HG02973 (cell line): ENCODE data around the gene COA7.

Source experiments
- ATAC-seq: cut with Tn5 transposase; IDR thresholded peaks from one replicate; pipeline ENCODE4 v1.9.1; 2021; ENCODE audit warnings: moderate library complexity; ENCODE audit not compliant: unreplicated experiment

COA7 gene

DNA sequence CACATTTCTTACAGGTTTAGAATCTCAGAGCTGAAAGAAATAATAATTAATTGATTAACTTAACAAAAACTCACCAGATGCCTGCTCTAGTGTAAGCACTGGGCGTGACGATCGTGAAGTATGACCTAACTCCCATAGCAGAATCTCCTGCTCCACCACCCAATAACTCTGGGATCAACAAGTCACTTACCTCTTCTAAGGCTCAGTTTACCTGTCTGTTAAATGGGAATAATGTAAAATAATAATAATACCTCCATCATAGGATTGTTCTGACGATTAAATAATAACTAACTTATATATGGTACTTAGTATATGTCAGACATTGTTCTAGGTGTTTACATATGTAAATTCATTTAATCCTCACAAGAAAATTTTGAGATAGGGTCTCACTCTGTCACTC is 24.6 kb downstream of the COA7 start:
- no peak for ATAC-seq

DNA sequence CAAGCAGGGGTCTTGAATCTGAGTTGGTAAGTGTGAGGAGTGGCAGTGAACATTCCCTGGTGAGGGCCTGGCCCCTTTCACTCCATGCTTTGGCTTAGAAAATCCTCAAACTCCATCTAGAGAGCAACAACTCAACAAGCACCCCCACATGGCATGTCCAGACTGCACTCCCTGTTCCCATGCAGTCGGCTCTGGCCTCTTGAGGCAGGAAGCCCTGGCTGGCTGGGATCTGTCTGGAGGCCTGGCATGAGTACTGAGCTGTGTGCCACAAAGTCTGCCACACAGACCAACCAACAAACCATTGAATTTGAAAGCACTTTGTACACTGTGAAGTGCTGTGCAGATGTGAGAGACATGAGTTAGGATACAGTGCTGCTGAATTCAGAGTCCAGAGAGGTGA is 25.2 kb downstream of the COA7 start:
- no peak for ATAC-seq

DNA sequence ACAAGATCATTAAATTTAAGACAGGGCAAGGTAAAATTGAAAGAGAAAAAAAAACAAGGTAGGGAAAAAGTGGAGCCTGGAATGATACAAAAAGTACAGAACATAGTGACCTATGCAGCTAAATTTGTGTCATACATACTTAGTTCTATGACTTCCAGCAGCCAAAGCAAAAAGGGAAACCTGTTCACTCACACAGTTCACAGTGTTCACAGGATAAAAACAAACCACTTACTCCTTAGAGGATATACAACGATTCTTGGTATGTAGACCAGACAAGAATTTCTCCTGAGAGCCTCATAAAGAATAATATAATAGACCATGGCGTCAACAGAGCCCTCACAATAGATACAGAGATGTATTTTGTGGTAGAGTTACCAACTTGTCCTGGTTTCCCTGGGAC is 27.5 kb downstream of the COA7 start:
- no peak for ATAC-seq

DNA sequence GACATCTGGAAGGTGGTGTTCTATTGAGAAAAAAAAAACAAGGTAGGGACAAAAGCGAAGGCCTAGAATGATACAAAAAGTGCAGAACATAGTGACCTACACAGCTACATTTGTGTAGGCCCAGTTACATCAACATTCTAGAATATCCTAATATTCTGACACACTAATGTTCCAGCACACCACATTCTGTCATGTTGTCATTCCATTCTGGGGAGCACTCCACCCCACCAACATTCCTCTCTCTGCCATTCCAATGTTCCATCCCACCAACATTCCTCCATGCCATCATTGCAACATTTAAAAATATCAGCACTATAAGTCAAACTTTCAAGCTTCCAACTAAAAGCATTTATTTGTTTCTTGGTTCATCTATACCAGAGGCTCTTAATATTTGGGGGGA is 28.5 kb downstream of the COA7 start:
- ATAC-seq = no peak

DNA sequence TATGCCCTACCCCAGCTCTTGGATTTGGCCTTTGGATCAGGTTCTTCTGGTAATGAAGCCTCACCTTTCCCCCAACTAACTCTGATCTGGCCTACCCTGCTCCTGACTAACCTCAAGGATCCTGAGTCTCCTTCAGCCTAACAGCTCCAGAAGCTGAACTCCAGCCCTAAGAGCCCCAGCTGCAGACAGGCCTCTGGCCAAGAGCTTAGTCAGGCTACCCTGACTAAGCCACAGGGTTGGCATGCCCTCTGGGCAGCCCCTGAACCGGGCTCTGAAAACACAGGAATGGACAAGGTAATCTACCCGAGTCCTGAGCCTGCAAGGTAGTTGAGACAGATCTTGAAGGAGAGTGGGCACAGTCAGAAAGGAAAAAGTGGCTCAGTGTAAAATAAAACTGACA is 29.4 kb downstream of the COA7 start:
- no peak for ATAC-seq

DNA sequence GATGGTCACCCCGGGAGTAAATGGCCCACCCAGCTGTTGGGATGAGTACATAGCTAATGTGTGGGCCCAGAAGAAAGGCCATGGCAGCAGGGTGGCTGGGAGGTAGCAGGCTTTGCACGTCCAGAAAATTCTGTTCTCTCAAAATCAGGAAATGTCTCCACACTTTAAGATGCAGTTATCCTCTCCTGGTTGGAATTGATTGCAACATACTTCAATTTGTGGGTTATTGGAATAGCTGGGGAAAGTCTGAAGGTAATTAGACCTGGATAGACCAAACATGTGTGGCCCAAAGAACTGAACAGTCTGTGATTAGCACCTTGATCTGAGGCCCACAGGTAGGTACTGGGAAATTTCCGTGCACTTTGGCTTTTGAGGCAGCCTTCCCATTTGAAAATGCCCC is 30.2 kb downstream of the COA7 start:
- no peak for ATAC-seq

DNA sequence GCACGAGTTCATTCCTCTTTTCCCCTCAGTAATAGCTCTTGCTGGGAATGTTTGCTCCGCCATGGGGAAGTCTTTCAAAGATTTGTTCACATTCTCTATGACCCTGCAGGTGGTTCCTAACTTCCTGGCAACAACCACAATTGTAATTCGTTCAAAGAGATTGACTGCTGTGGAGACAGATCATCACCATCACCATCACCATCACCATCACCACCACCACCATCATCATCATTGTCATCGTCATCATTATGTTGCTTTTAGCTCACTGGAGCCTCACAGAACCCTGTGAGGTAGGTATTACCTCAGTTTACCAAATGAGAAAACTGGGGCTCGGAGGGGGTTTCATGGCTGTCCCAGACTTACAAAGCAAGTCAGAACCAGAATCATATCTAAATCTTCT is 30.9 kb downstream of the COA7 start:
- no peak for ATAC-seq

DNA sequence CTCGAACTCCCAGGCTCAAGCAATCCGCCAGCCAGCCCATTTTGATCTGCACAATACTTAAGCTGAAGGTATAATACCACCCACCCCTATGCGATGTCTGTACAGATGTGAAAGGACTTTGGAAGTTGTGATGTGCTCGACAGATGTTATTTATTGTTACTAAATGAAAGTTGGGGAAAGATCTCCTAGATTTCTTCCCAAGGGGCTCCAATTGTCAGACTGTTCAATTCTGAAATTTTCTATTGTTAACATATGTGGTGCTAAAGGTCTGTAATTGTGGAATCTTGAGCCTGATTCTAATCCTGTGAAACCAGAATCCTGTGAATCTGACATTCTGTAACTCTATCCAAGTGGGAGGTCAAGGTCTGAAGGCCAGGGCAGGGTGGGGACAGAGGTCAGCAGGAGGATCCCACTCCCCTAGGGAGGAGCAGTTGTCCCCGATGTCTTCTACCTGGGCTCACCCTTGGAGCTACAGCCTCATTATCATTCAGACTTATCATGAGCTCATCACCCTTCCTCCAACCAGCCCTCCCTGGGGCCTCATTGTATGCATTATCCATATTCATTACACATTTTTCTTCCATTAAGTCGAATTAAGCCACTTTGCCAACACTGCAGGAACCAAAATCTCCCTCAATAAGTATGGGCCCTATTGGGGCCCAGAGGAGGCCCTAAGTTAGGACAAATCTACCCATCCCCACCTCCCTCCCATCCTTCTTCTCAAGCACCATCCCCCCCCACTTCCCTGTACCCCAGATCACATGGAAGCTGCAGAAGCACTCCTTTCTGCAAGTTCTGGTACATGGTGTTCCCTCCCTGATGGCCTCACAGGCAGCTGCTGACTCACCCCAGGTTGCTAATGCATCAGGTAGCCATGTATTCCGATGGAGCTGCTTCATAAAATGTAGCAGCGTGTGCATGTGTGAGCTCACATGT is 32.9 kb downstream of the COA7 start:
- ATAC-seq = no peak

DNA sequence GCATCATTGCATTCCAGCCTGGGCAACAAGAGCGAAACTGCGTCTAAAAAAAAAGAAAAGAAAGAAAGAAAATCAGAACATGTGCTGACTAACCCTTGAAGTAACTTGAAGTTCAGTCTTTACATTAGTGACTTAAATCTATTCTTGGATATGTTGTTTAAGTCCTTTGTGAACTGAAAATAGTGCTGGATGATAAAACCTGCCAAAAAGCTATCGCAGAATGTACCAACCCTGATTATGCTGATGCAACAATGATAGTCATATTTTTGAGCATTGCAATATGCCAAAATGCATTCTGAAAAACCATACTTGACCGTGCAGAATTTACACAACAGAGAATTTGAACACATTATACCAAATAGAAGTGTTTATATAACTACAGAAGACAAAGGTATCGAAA is 34.4 kb downstream of the COA7 start:
- ATAC-seq = no peak

DNA sequence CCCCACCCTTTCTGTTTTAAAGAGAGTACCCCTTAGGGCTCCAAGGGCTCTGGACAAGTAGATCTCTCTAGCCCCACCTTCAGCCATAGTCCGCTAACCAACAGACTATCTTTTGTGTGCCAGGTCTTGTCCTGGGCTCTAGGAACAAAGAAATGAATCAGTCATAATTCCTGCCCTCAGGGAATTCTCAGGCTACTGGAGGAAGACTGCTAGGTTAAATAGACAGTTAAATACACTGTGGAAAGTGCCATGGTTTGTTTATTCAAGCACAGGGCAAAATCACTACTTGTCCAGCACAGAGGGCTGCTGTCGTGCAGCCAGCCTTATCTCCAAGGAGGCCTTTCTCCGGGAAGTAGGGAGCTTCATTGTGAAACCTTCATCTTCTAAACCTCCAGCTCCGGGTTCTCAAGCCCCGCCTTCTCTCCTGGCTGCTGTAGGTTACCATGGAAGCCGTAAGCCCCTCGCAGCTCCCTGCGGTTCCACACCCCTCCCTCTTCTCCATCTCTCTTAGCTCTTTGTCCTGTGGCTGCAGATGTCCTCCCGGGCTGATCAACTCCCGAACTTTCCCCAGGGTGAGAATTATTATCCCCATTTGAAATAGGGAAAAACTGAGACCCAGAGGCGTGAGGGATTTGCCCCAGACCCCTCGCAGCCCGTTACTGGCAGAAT is 35.4 kb downstream of the COA7 start:
- ATAC-seq = no peak

DNA sequence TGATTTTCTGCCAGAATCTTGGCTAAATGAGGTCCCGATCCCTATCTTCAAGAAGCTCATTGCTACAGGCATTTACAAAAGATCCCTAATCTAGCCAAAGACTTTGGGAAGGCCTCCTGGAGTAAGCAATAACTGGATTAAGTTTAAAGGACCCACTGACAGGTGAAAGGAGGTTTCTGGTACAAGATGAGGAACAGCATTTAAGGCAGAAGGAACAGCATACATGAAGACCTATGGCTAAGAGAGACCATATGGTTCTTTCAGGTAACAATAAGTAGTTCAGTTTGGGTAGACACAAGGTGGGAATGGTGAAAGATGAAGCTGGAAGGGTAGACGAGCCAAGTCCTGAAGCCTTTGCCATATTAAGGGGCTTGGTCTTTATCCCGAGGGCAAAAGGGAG is 37.3 kb downstream of the COA7 start:
- no peak for ATAC-seq

DNA sequence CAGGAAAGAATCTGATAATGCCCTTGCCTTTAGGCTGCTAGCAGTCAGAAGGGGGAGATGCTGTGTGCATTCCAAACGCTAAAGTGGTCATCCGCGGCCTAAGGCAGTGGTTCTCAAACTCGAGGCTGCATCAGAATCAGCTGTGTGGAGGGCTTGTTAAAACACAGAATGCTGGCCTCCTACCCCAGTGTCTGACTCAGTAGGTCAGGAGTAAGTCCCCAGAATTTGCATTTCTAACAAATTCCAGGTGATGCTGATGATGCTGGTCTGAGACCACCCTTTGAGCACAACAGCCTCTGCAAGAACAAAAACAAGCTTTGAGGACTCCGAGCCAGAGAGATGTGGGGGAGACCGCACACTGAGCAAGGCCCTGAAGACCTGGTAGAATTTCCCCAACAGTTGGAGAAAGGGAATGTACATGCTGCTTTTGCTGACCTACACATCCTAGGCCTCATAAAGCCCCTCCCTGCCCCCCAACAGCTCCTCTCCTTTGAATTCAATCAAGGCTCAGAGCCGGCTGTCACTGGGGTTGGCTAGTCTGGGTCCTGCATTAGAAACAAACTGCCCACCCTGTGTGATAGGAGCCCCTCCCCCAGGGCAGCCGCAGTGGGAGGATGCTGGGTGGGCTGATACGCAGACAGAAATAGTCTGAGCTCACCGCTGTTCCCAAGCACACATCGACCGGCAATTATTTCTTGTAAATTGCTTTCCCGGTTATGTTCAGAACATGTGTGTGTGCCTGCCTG is 38.1 kb downstream of the COA7 start:
- no peak for ATAC-seq

DNA sequence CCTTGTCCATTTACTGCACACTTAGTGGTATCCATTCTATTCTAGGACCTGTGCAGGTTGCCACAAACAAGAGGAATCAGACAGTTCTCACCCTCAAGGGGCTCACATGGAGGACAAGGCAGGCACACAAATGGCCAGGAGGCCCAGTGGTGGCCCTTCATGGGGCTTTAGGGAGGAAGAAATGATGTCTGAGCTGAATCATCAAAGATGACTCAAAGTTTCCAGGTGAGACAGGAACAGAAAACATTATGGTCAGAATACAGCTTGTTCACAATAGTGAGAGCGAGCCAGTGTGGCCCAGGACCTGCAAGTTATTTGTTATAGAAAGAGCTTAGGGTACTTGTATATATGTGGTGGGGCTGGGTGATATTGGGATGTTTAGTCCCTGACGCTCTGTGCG is 38.8 kb downstream of the COA7 start:
- ATAC-seq = no peak

DNA sequence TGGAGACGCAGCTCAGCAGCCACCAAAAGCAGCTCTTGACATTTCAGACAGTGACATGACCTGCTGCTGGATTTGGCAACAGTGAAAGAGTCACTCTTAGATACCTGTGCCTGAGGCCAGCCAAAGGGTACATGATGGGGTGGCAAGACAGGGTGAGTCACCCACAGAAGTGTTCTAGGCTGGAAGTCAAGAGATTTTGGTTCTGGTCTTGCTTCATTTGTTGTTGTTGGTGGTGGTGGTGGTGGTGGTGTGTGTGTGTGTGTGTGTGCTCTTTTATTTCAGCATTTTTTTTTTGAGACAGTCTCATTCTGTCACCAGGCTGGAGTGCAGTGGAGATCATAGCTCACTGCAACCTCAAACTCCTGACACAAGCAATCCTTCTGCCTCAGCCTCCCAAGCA is 39.4 kb downstream of the COA7 start:
- no peak for ATAC-seq

DNA sequence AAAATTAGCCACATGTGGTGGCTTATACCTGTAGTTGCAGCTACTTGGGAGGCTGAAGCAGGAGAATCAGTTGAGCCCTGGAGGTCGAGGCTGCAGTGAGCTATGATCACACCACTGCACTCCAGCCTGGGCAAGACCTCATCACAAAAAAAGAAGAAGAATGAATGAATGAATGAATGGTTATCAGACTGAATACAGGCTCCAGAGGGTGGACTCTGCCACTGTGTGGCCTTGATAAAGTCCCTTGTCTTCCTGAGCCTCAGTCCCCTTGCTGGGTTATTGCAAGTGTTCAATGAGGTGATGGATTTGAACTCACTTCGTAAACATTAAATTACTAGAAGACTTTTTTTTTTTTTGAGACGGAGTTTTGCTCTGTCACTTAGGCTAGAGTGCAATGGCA is 40.4 kb downstream of the COA7 start:
- no peak for ATAC-seq

DNA sequence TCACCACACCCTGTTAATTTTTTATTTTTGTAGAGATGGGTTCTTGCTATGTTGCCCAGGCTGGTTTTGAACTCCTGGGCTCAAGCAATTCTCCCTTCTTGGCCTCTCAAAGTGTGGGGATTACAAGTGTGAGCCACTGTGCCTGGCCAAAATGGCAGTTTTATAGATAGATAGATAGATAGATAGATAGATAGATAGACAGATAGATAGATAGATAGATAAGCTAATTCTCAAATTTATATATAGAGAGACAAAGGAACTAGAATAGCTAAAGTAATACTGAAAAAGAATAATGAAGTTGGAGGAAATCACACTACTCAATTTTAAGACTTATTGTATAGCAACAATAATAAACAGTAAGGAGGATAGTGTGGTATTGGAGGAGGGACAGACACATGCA is 44.1 kb downstream of the COA7 start:
- ATAC-seq = no peak

DNA sequence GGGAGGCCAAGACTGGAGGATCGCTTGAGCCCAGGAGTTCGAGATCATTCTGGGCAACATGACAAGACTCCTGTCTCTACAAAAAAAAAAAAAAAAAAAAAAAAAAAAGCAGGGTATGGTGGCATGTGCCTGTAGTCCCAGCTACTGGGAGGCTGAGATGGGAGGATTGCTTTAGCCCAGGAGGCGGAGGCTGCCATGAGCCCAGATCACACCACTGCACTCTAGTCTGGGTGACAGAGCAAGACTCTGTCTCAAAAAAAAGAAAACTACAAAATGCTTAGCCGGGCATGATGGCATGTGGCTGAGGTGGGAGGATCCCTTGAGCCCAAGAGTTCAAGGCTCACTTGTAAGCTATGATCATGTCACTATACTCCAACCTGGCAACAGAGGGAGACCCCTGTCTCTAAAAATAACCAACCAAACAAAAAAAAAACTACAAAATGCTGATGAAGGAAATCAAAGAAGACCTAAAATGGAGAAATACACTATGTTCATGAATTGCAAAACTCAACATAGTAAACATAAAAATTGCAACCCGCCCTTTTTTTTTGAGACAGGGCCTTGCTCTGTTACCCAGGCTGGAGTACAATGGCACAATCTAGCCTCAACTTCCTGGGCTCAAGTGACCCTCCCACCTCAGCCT is 44.8 kb downstream of the COA7 start:
- no peak for ATAC-seq

DNA sequence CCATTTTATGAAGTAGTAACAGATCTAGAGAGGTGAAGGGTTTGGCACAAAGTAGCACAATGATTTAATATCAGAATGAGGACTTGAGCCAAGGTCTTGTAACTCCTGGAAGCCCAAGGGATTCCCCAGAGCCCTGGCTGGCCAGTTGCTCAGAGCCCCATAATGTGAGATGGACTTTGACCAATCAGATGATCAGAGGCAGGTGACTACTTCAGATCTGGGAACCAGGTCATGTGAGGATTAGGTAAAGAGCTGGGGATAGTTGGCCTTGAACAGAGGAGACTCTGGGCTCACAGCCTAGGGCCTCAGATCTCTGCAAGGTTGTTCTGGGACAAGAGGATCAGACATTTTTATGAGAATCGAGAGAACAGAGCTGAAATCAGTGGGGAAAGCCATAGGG is 46.2 kb downstream of the COA7 start:
- ATAC-seq = no peak

DNA sequence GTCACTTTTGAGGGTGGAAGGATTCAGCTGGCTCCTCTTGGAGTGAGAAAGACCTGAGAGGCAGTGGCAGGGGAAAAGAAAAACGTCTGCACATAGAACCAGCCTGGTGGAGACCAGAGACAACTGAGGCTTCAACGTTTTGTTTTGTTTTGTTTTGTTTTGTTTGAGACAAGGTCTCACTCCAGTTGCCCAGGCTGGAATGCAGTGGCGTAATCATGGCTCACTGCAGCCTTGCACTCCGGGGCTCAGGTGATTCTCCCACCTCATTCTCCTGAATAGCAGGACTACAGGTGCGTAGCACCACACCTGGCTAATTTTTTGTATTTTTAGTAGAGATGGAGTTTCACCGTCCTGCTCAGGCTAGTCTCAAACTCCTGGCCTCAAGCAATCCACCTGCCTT is 52.9 kb downstream of the COA7 start:
- ATAC-seq = no peak

DNA sequence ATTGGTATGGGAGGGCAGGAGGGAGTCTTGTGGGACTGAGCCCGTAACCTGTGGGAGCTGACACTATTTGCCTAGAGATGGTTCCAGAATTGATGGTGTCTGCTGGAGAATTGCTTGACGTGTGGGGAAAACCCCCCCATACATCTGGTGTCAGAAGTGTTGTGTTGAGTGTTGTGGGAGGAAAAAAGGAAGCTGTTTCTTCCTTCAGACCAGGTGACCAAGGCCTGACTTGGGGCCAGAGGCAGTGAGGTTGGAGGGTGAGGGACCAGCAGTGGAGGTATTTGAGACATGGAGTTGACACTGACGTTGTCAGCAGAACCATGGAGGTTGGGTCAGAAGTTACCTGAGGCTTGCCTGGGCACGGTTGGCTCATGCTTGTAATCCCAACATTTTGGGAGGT is 56.8 kb downstream of the COA7 start:
- ATAC-seq = no peak

DNA sequence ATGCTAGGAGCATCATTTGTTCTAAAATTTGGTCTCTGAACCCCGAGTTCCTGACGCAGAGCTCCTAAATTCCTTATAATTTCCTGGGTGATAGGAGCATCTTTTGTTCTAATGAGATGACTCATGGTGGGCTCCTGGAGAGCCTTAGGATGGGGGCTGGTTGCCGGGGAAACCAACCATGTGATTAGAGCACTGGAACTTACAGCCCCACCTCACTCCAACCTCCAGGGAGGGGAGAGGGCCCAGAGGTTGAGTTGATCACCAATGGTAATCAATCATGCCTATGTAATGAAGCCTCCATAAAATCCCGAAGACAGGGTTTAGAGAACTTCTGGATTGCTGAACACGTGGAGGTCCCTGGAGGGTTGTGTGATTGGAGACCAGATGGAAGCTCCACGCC is 57.5 kb downstream of the COA7 start:
- no peak for ATAC-seq
